CD4-positive, alpha-beta T cell treated with Interleukin-17A for 4 hours (primary cell): ENCODE results near the gene GGCT.
"Not testable (repeated sequence)": the region's sequence is repeated elsewhere in the genome, so short reads cannot be mapped to it uniquely, and the experiment has no call there.

Source experiments
- DNase-seq: peaks from one replicate; pipeline ENCODE4 v3.0.0-alpha.2; 2020; ENCODE audit warnings: mixed read lengths

The GGCT gene

GRCh38 chr7:30514776-30515175, 10.1 kb upstream of the GGCT start:
- no peak for DNase-seq

GRCh38 chr7:30514177-30514576, 9.5 kb upstream of the GGCT start:
- no peak for DNase-seq

- no peak for DNase-seq
Observed at GRCh38 chr7:30513762-30514161, 9.1 kb upstream of the GGCT start.

GRCh38 chr7:30511973-30512662, 7.5 kb upstream of the GGCT start:
- no peak for DNase-seq

- DNase-seq: no peak
Observed at GRCh38 chr7:30511494-30511893, 6.9 kb upstream of the GGCT start.

- peak; percentile 41 for DNase-seq
Observed at GRCh38 chr7:30510124-30511075, 5.8 kb upstream of the GGCT start.

- DNase-seq: not testable (repeated sequence)
Observed at GRCh38 chr7:30509171-30509857, 4.7 kb upstream of the GGCT start.

GRCh38 chr7:30507346-30507900, 2.8 kb upstream of the GGCT start:
- not testable (repeated sequence) for DNase-seq

- DNase-seq: no peak
Observed at GRCh38 chr7:30505174-30505697, 607 bp upstream of the GGCT start.

- no peak for DNase-seq
Observed at GRCh38 chr7:30503274-30504212, 1.1 kb downstream of the GGCT start.

- no peak for DNase-seq
Observed at GRCh38 chr7:30502470-30503251, 2.0 kb downstream of the GGCT start.

- DNase-seq: no peak
Observed at GRCh38 chr7:30501264-30501663, 3.4 kb downstream of the GGCT start.

GRCh38 chr7:30493228-30493627, 11.4 kb downstream of the GGCT start:
- DNase-seq: no peak

- DNase-seq: no peak
Observed at GRCh38 chr7:30491417-30491816, 13.2 kb downstream of the GGCT start.

- DNase-seq: no peak
Observed at GRCh38 chr7:30487371-30487770, 17.3 kb downstream of the GGCT start.

GRCh38 chr7:30485667-30486066, 19.0 kb downstream of the GGCT start:
- no peak for DNase-seq

- DNase-seq: not testable (repeated sequence)
Observed at GRCh38 chr7:30481416-30481815, 23.2 kb downstream of the GGCT start.

GRCh38 chr7:30479202-30480120, 25.2 kb downstream of the GGCT start:
- peak; percentile 38 for DNase-seq

GRCh38 chr7:30478349-30479201, 26.1 kb downstream of the GGCT start, which contains the start of gene NOD1:
Gene NOD1, minus strand, starts transcription at chr7:30478784. Its CDS starts 21,863 bp downstream, at chr7:30456921.
- peak; percentile 75 for DNase-seq
